Ovary (tissue), 9 donors: ENCODE measurements around the gene EZH1. TPM values are rescaled to one million over a fixed set of nuclear protein-coding genes. Genes with fewer than 3 reads are reported as not detected.
A peak's percentile ranks its signal among the peaks of the same experiment; 100 is the strongest.
"Not testable (repeated sequence)": the region's sequence is repeated elsewhere in the genome, so short reads cannot be mapped to it uniquely, and the experiment has no call there.

Experiments
- DNase-seq, 5 donors: peaks; one replicate each; pipeline ENCODE4 v3.0.0-alpha.2; 2019 to 2020
- H3K27ac ChIP-seq, 2 donors: fragments of 200-600 bp; one replicate each; pipeline versions ENCODE4 v1.5.1 to v1.8.0; 2019 to 2022
- H3K27me3 ChIP-seq: fragments of 200-600 bp; one replicate; pipeline ENCODE4 v1.8.0; 2022
- H3K36me3 ChIP-seq: fragments of 200-600 bp; sonication (generic); one replicate; pipeline ENCODE4 v1.5.1; 2019
- H3K4me1 ChIP-seq: one replicate; pipeline ENCODE4 v1.8.1; 2013; ENCODE audit warnings: mild to moderate bottlenecking, moderate library complexity; ENCODE audit not compliant: insufficient read depth
- H3K4me3 ChIP-seq: fragments of 200-600 bp; sonication (generic); one replicate; pipeline ENCODE4 v1.5.1; 2017
- H3K9me3 ChIP-seq, 2 donors: fragments of 200-600 bp in 1 of 2; sonication (generic) in 1 of 2; one replicate each; pipeline versions ENCODE4 v1.5.1 to v1.8.1; 2013 to 2019; ENCODE audit warnings: mild to moderate bottlenecking in 1 of 2, moderate library complexity in 1 of 2
- EP300 ChIP-seq: sonication (generic); formaldehyde crosslinking; IDR thresholded peaks from one replicate; pipeline ENCODE4 v1.6.1; 2017; ENCODE audit warnings: antibody characterized with exemption
- POLR2A ChIP-seq: fragments of 450-650 bp; IDR thresholded peaks from one replicate; pipeline ENCODE4 v1.6.1; 2017; ENCODE audit warnings: antibody characterized with exemption, mild to moderate bottlenecking, moderate library complexity
- WGBS, 3 donors: extraction: QIAGEN DNeasy Blood & Tissue Kit in 1 of 3; methylation state at CpG; one replicate each; pipeline versions ENCODE4 v1.1.5 to v1.1.7; 2013 to 2017; 5-methylcytosine and 5-hydroxymethylcytosine counted together
- intact Hi-C, 4 donors: fragments of 100-400 bp; cut with DNase I; formaldehyde crosslinking; loops; one replicate each; pipeline versions ENCODE4 v1.11.0 to v1.15.1; 2022 to 2023
- polyA plus RNA-seq, 2 donors: library from polyadenylated mRNA; stranded (reverse); fragments of 200-250 nt in 1 of 2; fragments of 350-450 nt in 1 of 2; fragmentation: Illumina TruSeq in 1 of 2; extraction: RNeasy Lipid Tissue Mini Kit (QIAGEN cat#74804) in 1 of 2; gene quantifications; one replicate each; pipeline ENCODE4 v1.2.3, GENCODE V29; 2013 to 2014
- total RNA-seq, 7 donors: library from RNA; depleted of rRNA in 2 of 7; stranded (reverse); fragments of >200 nt in 2 of 7; fragmentation: NEBNext Ultra II Directional in 3 of 7; extraction: Animal tissue kit (Norgen Biotek cat#: 25700) in 3 of 7; gene quantifications; one replicate each; pipeline versions ENCODE4 v1.1.0 to v1.2.4, GENCODE V29; 2016 to 2023
- TF ChIP-seq, protein P1 (sequence below), 3 donors: fragments of 450-650 bp in 2 of 3; fragments of 200-600 bp in 1 of 3; IDR thresholded peaks; one replicate each; pipeline versions ENCODE4 v1.5.1 to v1.8.0; 2016 to 2022; ENCODE audit warnings: antibody characterized with exemption in 3 of 3, mild to moderate bottlenecking in 1 of 3
- donor health status: DM: no; HTN: no; CAD: no; lungs with moderate emphysema.
- donor health status: DM: no; HTN: no; CAD: no.
- donor health status: Bipolar disorder and iron deficiency.
- donor health status: DM: yes; HTN: yes; CAD: no.
- donor health status: DM: no; HTN: no; CAD: no.
- donor health status: DM: yes; HTN: yes; CAD: no.

EZH1 gene
- total and polyA plus RNA-seq, 9 donors = 32.9 to 95.2 (median 67.8) TPM

DNA sequence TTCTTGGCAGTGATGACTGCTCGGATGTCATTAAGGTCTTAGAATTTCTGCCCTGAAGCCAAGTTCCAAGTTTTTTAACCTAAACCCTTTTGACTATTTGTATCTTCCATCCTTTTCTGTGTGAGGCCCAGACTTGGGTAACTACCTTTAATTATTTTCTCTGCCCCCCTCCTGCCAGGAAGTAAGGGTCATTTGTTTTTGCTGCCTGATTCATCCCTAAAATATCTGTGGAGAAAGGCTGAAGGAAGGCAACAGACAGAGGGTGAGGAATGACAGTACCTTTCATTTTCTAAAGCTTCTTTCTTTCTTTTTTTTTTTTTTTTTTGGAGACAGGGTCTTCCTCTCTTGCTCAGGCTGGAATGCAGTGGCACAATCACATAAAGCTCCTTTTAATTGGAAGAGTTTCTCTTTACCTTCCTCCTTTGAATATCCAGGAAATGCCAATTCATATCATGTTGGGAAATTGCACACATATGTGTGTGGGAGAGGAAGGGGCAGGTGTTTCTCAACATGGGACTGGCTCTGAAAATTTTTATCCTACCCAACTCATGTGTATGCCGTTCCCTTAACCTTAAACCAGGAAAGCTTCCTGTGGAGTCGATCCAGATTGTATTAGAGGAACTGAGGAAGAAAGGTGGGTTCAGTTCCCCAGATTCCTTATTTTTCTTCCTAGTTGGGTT, 29.4 kb upstream of the EZH1 start:
- no peak for DNase-seq
- no peaks in the 10 kb centered on the region for H3K9me3 ChIP-seq
- no peaks in the 10 kb centered on the region for H3K27me3 ChIP-seq
- TF ChIP-seq, protein P1, sequence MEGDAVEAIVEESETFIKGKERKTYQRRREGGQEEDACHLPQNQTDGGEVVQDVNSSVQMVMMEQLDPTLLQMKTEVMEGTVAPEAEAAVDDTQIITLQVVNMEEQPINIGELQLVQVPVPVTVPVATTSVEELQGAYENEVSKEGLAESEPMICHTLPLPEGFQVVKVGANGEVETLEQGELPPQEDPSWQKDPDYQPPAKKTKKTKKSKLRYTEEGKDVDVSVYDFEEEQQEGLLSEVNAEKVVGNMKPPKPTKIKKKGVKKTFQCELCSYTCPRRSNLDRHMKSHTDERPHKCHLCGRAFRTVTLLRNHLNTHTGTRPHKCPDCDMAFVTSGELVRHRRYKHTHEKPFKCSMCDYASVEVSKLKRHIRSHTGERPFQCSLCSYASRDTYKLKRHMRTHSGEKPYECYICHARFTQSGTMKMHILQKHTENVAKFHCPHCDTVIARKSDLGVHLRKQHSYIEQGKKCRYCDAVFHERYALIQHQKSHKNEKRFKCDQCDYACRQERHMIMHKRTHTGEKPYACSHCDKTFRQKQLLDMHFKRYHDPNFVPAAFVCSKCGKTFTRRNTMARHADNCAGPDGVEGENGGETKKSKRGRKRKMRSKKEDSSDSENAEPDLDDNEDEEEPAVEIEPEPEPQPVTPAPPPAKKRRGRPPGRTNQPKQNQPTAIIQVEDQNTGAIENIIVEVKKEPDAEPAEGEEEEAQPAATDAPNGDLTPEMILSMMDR (IDR thresholded peaks at IDR 0.05) = no peak
- no peak for TF ChIP-seq EP300
- TF ChIP-seq POLR2A = no peak
- WGBS, 3 donors = 67 to 79% (median 67%) methylated on average over 3 of the region's 3 CpGs
- no peaks in the 10 kb centered on the region for H3K36me3 ChIP-seq
- H3K4me3 ChIP-seq = peak overlapping the region; percentile 80
- intact Hi-C loops = loop anchor here in 1 of 4 donors (10.0 kb wide), 1 partner anchor 69 kb away; no protein-coding TSS in a partner anchor
- H3K4me1 ChIP-seq = peaks cover 2% of the 10 kb centered on the region
- H3K27ac ChIP-seq = peak overlapping the region in 1 of 2 donors; percentile 84

DNA sequence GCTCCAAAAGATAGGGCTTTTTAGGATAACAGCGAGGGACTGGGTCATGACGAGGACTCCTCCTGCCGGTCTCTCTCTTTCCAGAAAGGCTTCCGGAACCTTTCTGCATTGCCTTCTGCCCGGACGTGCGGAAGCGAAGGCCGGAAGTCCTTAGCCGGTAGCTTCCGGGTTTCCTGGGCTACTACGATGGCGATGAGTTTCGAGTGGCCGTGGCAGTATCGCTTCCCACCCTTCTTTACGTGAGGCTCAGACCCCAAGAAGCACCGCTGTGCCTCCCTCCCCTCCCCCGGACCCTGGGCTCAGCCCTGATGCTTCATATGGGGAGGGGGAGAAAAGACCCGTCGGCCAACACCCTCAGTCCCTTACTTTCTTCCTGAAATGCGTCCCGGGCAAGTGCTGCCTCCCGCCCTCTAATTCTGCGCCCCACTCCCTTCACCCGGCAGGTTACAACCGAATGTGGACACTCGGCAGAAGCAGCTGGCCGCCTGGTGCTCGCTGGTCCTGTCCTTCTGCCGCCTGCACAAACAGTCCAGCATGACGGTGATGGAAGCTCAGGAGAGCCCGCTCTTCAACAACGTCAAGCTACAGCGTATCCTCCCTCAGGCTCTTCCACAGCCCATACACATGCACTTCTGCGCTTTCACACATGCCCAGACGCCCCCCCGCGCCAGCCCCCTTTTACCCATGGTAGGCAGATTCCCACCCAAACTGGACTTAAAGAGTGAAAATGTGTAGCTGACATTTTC, 28.6 kb upstream of the EZH1 start, which contains the start of gene VPS25:
TSS of gene VPS25 (plus strand) at position 160 of the 746 bp plus-strand sequence. CDS start at position 187, 27 bp downstream.
- H3K36me3 ChIP-seq = no peaks in the 10 kb centered on the region
- no peaks in the 10 kb centered on the region for H3K27me3 ChIP-seq
- H3K9me3 ChIP-seq = no peaks in the 10 kb centered on the region
- H3K27ac ChIP-seq = peak within 1 kb of the TSS; percentile 48 to 84
- peaks cover 2% of the 10 kb centered on the region for H3K4me1 ChIP-seq
- peak within 1 kb of the TSS; percentile 80 for H3K4me3 ChIP-seq
- WGBS, 3 donors = 0 to 1% (median 0%) methylated on average over 39 of the region's 39 CpGs
- TF ChIP-seq, protein P1 (IDR thresholded peaks at IDR 0.05) = peak in 1 of 3 donors; percentile 19
- TF ChIP-seq POLR2A (peak; percentile 75), EP300 (no peak)
- DNase-seq = peak; percentile 74 to 85 (median 77)
- intact Hi-C loops = loop anchor here in 1 of 4 donors (10.0 kb wide), 1 partner anchor 69 kb away; no protein-coding TSS in a partner anchor

DNA sequence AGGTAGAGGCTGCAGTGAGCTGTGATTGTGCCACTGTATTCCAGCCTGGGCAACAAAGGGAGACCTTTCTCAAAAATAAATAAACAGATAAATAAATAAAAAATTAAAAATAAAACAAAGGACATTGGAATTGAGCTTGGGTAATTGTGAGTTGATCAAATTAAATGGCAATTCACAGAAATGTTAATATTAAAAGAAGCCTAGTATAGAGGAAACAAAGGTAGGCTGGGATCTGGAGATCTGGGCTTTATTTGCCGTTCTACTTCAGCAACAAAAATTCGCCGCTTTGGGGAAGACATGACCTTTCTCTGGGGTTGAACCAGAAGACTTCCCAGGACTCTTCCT, 28.1 kb upstream of the EZH1 start:
- intact Hi-C loops = loop anchor here in 1 of 4 donors (10.0 kb wide), 1 partner anchor 68 kb away; no protein-coding TSS in a partner anchor
- peaks cover 2% of the 10 kb centered on the region for H3K4me1 ChIP-seq
- peak overlapping the region; percentile 80 for H3K4me3 ChIP-seq
- TF ChIP-seq POLR2A (no peak), EP300 (no peak)
- TF ChIP-seq, protein P1 (IDR thresholded peaks at IDR 0.05) = no peak
- DNase-seq = no peak
- 0 to 4% (median 3%) methylated on average over 3 of the region's 3 CpGs for WGBS, 3 donors
- no peaks in the 10 kb centered on the region for H3K36me3 ChIP-seq
- no peaks in the 10 kb centered on the region for H3K9me3 ChIP-seq
- peak overlapping the region; percentile 48 to 84 for H3K27ac ChIP-seq
- no peaks in the 10 kb centered on the region for H3K27me3 ChIP-seq

DNA sequence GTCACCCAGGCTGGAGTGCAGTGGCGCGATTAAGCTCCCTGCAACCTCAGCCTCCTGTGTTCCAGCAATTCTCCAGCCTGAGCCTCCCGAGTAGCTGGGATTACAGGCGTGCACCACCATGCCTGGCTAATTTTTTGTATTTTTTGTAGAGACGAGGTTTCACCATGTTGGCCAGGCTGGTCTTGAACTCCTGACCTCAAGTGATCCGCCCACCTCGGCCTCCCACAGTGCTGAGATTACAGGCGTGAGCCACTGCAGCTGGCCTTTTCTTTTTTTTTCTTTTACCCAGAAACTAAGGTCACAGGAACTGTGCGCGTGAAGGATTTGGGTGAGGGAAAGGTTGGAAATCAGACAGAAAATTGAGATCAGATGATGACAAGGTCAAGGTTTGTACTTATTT, 25.1 kb upstream of the EZH1 start:
- H3K9me3 ChIP-seq, DNase-seq, H3K4me1 ChIP-seq, H3K27ac ChIP-seq, H3K27me3 ChIP-seq, H3K36me3 ChIP-seq, H3K4me3 ChIP-seq: not testable (repeated sequence)
- 41 to 56% (median 46%) methylated on average over 10 of the region's 10 CpGs for WGBS, 3 donors
- intact Hi-C loops = loop anchor here in 2 of 4 donors (10.0 kb wide), 2 partner anchors 65 to 185 kb away; no protein-coding TSS in a partner anchor

DNA sequence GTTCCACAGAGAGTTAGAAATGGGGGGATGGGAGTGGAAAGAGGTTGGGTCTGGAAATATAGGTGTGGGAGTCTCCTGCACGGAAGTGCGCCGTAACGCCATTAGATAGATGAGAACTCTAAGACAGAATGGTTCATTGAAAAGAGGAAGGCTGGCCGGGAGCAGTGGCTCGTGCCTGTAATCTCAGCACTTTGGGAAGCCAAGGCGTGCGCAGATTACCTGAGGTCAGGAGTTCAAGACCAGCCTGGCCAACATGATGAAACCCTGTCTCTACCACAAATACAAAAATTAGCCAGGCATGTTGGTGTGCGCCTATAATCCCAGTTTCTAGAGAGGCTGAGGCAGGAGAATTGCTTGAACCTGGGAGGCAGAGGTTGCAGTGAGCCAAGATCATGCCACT, 23.2 kb upstream of the EZH1 start:
- not testable (repeated sequence) for H3K27ac ChIP-seq, H3K4me3 ChIP-seq, H3K4me1 ChIP-seq, H3K9me3 ChIP-seq, DNase-seq, H3K36me3 ChIP-seq, H3K27me3 ChIP-seq
- intact Hi-C loops = loop anchor here in 1 of 4 donors (10.0 kb wide), 1 partner anchor 183 kb away; no protein-coding TSS in a partner anchor
- WGBS, 3 donors = 44 to 47% (median 46%) methylated on average over 9 of the region's 9 CpGs
